ENCODE measurements around the gene CHST6.

DNA sequence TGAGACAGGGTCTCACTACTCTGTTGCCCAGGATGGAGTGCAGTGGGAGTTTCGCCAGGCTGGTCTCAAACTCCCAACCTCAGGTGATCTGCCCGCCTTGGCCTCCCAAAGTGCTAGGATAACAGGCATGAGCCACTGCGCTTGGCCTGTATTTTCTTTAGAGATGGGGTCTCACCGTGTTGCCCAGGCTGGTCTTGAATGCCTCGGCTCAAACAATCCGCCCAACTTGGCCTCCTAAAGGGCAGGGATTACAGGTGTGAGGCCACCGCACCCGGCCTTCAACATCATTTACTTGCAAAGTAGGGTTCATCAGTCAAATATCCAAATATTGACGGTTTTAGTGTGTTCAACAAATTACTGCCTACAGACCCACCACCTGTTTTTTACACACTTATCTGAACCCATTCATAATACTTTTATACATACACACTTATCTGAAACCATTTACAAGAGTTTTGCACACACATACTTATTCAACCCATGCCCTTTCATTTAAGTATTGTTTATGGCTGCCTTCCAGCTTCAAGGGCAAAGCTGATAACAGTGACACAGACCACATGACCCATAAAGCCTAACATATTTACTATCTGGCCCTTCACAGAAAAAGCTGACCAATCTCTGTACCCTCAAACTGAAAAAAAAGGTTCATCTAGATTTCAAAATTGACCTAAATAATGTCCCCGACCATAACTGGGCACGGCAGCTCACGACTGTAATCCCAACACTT is 42.6 kb downstream of the CHST6 start:
- TF ChIP-seq POLR2A (IDR thresholded peaks at IDR 0.05), result no peak
- TF ChIP-seq, protein P1, sequence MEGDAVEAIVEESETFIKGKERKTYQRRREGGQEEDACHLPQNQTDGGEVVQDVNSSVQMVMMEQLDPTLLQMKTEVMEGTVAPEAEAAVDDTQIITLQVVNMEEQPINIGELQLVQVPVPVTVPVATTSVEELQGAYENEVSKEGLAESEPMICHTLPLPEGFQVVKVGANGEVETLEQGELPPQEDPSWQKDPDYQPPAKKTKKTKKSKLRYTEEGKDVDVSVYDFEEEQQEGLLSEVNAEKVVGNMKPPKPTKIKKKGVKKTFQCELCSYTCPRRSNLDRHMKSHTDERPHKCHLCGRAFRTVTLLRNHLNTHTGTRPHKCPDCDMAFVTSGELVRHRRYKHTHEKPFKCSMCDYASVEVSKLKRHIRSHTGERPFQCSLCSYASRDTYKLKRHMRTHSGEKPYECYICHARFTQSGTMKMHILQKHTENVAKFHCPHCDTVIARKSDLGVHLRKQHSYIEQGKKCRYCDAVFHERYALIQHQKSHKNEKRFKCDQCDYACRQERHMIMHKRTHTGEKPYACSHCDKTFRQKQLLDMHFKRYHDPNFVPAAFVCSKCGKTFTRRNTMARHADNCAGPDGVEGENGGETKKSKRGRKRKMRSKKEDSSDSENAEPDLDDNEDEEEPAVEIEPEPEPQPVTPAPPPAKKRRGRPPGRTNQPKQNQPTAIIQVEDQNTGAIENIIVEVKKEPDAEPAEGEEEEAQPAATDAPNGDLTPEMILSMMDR (IDR thresholded peaks at IDR 0.05), result no peak
